Testis (tissue), 2 donors: ENCODE data around the gene SLC29A3.

ENCODE experiments used
- CTCF ChIP-seq, 3 experiments: fragments of 450-650 bp in 2 of 3; fragments of 200-600 bp in 1 of 3; sonication (generic) in 1 of 3; IDR thresholded peaks; one replicate each; pipeline ENCODE4 v1.5.1; 2016 to 2019; ENCODE audit warnings: antibody characterized with exemption in 3 of 3, mild to moderate bottlenecking in 2 of 3, moderate library complexity in 1 of 3
- POLR2A ChIP-seq: fragments of 450-650 bp; IDR thresholded peaks from one replicate; pipeline ENCODE4 v1.6.1; 2017; ENCODE audit warnings: antibody characterized with exemption, mild to moderate bottlenecking, moderate library complexity

GRCh38 chr10:71357792-71358265 lies 38.8 kb downstream of the SLC29A3 start:
- TF ChIP-seq CTCF (IDR thresholded peaks at IDR 0.05), result no peak
- TF ChIP-seq POLR2A, result no peak
